Effector memory CD8-positive, alpha-beta T cell (primary cell): Measurements from ENCODE around the gene CCM2.

Experiments used
- ATAC-seq: fragments of 150-1000 bp; cut with Tn5 transposase; replicated peaks from 2 replicates; pipeline ENCODE4 v1.10.0; 2021; ENCODE audit warnings: mild to moderate bottlenecking, moderate library complexity
- DNase-seq, 3 experiments: peaks; one replicate each; pipeline ENCODE4 v3.0.0; 2021
- H3K27ac Mint-ChIP-seq, 2 donors: one replicate each; pipeline ENCODE4 v1.8.0; 2022; ENCODE audit warnings: mild to moderate bottlenecking in 2 of 2, mixed read lengths in 2 of 2, moderate library complexity in 2 of 2
- H3K27me3 Mint-ChIP-seq, 2 donors: one replicate each; pipeline ENCODE4 v1.8.0; 2022; ENCODE audit warnings: mixed read lengths in 2 of 2
- H3K36me3 Mint-ChIP-seq: one replicate; pipeline ENCODE4 v1.8.0; 2022; ENCODE audit warnings: mild to moderate bottlenecking, moderate library complexity, mixed read lengths; ENCODE audit not compliant: insufficient read depth
- H3K4me1 Mint-ChIP-seq, 2 donors: one replicate each; pipeline ENCODE4 v1.8.0; 2022; ENCODE audit warnings: low read depth in 2 of 2, mixed read lengths in 2 of 2
- H3K4me3 Mint-ChIP-seq, 2 donors: one replicate each; pipeline ENCODE4 v1.8.0; 2022; ENCODE audit warnings: mild to moderate bottlenecking in 2 of 2, mixed read lengths in 2 of 2, moderate library complexity in 2 of 2
- H3K9me3 Mint-ChIP-seq, 2 donors: one replicate each; pipeline ENCODE4 v1.8.0; 2022; ENCODE audit warnings: mixed read lengths in 2 of 2

Gene CCM2

DNA sequence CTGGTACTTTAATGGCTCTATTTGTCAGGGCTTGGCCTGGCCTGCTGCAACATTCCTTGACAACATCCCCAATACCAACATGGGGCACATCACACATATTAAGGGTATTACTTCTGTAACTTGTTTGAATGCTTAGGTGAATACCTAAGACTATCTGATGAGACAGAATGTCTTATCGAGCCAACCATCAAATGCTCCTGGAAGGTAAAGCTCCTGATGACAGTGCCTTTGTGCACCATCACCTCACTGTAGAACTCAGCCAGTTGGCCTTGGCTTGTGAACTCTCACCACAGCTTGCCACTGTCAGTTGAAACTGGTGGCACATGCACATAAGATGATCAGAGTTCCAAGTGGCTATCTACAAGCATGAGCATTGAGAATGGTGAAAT lies 17.5 kb upstream of the CCM2 start:
- no peak overlapping the region for H3K4me3 Mint-ChIP-seq
- H3K9me3 Mint-ChIP-seq: no peaks in the 10 kb centered on the region
- H3K27ac Mint-ChIP-seq: peak overlapping the region; percentile 98
- DNase-seq (no peak), ATAC-seq (no peak)
- no peaks in the 10 kb centered on the region for H3K27me3 Mint-ChIP-seq
- peaks cover 69 to 75% of the 10 kb centered on the region in 2 donors for H3K4me1 Mint-ChIP-seq
- peaks cover 90% of the 10 kb centered on the region for H3K36me3 Mint-ChIP-seq

- peak overlapping the region; percentile 98 to 99 for H3K27ac Mint-ChIP-seq
- ATAC-seq (no peak), DNase-seq (no peak)
- H3K27me3 Mint-ChIP-seq: no peaks in the 10 kb centered on the region
- no peaks in the 10 kb centered on the region for H3K9me3 Mint-ChIP-seq
- peaks cover 90% of the 10 kb centered on the region for H3K36me3 Mint-ChIP-seq
- peaks cover 66 to 74% of the 10 kb centered on the region in 2 donors for H3K4me1 Mint-ChIP-seq
- H3K4me3 Mint-ChIP-seq: peak overlapping the region in 1 of 2 donors; percentile 15
Measured at GRCh38 chr7:44982970-44983369, 17.0 kb upstream of the CCM2 start.

GRCh38 chr7:44983742-44984477 lies 16.1 kb upstream of the CCM2 start:
- Mint-ChIP-seq H3K36me3 (peaks cover 83% of the 10 kb centered on the region), H3K9me3 (no peaks in the 10 kb centered on the region), H3K27me3 (no peaks in the 10 kb centered on the region), H3K4me3 (peak overlapping the region; percentile 95 to 99), H3K27ac (peak overlapping the region; percentile 98 to 99), H3K4me1 (peaks cover 60 to 67% of the 10 kb centered on the region in 2 donors)
- ATAC-seq (no peak), DNase-seq (no peak)

DNA sequence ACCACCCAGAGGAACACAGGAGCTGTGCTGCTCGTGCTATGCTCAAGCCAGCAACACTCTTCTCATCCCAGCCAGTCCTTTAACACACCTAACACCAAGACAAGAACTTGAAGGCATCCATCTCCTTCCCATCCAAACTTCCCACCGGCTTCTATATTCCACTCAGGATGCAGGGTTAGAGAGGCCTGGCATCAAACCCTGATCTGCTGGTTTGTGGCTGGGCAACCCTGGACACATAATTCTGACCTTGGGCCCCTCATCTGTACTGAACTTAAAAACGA lies 15.6 kb upstream of the CCM2 start:
- peak overlapping the region; percentile 98 to 99 for H3K27ac Mint-ChIP-seq
- no peak for ATAC-seq
- DNase-seq: no peak
- peaks cover 55 to 62% of the 10 kb centered on the region in 2 donors for H3K4me1 Mint-ChIP-seq
- H3K36me3 Mint-ChIP-seq: peaks cover 78% of the 10 kb centered on the region
- peak overlapping the region; percentile 95 to 99 for H3K4me3 Mint-ChIP-seq
- no peaks in the 10 kb centered on the region for H3K9me3 Mint-ChIP-seq
- H3K27me3 Mint-ChIP-seq: no peaks in the 10 kb centered on the region

- peak overlapping the region; percentile 95 to 99 for H3K4me3 Mint-ChIP-seq
- DNase-seq (no peak), ATAC-seq (no peak)
- H3K36me3 Mint-ChIP-seq: peaks cover 74% of the 10 kb centered on the region
- H3K27me3 Mint-ChIP-seq: no peaks in the 10 kb centered on the region
- H3K4me1 Mint-ChIP-seq: peaks cover 50 to 55% of the 10 kb centered on the region in 2 donors
- H3K27ac Mint-ChIP-seq: peak overlapping the region; percentile 99 to 100
- H3K9me3 Mint-ChIP-seq: no peaks in the 10 kb centered on the region
Measured at GRCh38 chr7:44985033-44985695, 14.8 kb upstream of the CCM2 start.

- Mint-ChIP-seq H3K4me1 (peaks cover 43 to 48% of the 10 kb centered on the region in 2 donors), H3K27me3 (no peaks in the 10 kb centered on the region)
Measured at GRCh38 chr7:44985900-44986217, 14.1 kb upstream of the CCM2 start.

DNA sequence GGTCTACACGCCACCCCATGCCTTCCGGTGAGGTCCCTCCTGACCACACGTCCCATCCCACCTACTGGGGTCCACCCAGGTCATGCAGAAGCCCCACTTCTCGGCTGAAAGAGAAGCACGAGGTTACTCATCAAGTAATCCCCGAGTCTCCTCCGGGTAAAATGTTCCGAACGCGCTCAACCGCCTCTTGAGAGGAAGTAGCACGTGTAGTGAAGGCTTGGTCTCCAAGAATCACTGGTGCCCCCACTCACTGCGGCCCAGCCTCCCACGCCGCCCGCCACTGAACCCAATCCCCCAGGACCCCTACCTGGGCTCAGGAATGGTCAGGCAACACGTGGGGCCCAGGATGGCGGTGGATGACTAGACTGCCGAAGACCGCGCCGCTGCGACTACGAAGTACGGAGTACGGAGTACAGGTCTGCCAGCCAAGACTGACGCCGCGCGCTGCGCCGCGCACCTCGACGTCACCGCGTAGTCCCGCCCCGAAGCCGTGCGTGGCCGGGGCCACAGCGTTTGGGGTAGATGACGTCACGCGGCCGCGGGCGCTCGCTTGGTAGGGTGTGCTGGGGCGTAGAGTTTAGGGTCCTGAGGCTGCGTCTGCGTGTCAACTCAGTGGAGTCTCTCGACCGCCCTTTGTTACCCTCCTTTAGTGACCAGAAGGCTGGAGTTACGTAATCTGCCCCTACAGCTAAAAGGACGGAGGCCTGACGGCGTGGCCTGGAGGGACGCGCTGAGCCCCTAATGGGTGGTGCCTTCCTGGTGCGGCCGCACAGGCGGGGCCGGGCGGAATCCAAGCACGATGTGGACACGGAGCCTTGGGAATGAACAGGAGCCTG lies 13.6 kb upstream of the CCM2 start:
- DNase-seq (peak; percentile 95 to 97 (median 96)), ATAC-seq (peak; percentile 94)
- Mint-ChIP-seq H3K36me3 (peaks cover 61% of the 10 kb centered on the region), H3K9me3 (no peaks in the 10 kb centered on the region), H3K27ac (peak overlapping the region; percentile 99 to 100), H3K27me3 (no peaks in the 10 kb centered on the region), H3K4me3 (peak overlapping the region; percentile 95 to 99), H3K4me1 (peaks cover 38 to 43% of the 10 kb centered on the region in 2 donors)

More at GRCh38 chr7:44985900-44986217, 14.1 kb upstream of the CCM2 start:
- Mint-ChIP-seq H3K27ac (peak overlapping the region; percentile 99 to 100), H3K36me3 (peaks cover 67% of the 10 kb centered on the region), H3K4me3 (peak overlapping the region; percentile 95 to 99), H3K9me3 (no peaks in the 10 kb centered on the region)
- no peak for DNase-seq
- no peak for ATAC-seq

- DNase-seq (no peak), ATAC-seq (no peak)
- Mint-ChIP-seq H3K4me1 (peaks cover 38 to 39% of the 10 kb centered on the region in 2 donors), H3K4me3 (peak overlapping the region; percentile 95 to 99), H3K27me3 (no peaks in the 10 kb centered on the region), H3K9me3 (no peaks in the 10 kb centered on the region), H3K36me3 (peaks cover 52% of the 10 kb centered on the region), H3K27ac (peak overlapping the region; percentile 99 to 100)
Measured at GRCh38 chr7:44987457-44987856, 12.5 kb upstream of the CCM2 start.

DNA sequence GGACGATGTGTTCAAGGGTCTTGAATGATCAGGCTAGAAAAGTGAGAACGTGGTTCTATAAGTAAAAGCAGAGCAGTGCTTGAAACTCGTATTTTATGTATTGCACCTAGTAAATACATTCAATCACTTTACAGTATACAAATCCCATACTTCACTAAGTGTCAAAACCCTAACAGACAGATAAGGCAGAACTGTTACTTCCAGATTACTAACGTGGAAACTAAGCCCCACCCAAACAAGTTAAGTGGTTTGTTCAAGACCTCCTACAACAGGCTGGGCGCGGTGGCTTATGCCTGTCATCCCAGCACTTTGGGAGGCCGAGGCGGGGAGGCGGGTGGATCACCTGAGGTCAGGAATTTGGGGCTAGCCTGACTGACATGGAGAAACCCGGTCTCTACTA lies 12.0 kb upstream of the CCM2 start:
- no peaks in the 10 kb centered on the region for H3K27me3 Mint-ChIP-seq
- H3K36me3 Mint-ChIP-seq: peaks cover 47% of the 10 kb centered on the region
- DNase-seq: no peak
- no peak for ATAC-seq
- no peaks in the 10 kb centered on the region for H3K9me3 Mint-ChIP-seq
- H3K4me3 Mint-ChIP-seq: peak overlapping the region in 1 of 2 donors; percentile 99
- H3K27ac Mint-ChIP-seq: peak overlapping the region in 1 of 2 donors; percentile 99
- peaks cover 38 to 39% of the 10 kb centered on the region in 2 donors for H3K4me1 Mint-ChIP-seq

DNA sequence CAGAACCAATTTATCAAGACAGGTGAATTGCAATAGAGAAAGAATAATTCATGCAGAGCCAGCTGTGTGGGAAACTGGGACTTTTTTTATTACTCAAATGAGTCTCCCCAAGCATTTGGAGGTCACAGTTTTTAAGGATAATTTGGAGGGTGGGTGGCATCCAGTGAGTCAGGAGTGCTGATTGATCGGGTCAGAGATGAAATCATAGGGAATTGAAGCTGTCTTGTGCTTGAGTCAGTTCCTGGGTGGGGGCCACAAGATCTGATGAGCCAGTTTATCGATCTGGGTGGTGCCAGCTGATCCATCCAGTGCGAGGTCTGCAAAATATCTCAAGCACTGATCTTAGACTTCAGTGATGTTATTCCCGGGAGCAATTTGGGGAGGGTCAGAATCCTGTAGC lies 11.3 kb upstream of the CCM2 start:
- H3K4me3 Mint-ChIP-seq: no peak overlapping the region
- no peak for DNase-seq

GRCh38 chr7:44989132-44989531 lies 10.9 kb upstream of the CCM2 start:
- DNase-seq (no peak), ATAC-seq (no peak)
- H3K36me3 Mint-ChIP-seq: peaks cover 37% of the 10 kb centered on the region
- H3K27me3 Mint-ChIP-seq: no peaks in the 10 kb centered on the region
- peaks cover 29 to 31% of the 10 kb centered on the region in 2 donors for H3K4me1 Mint-ChIP-seq
- no peak overlapping the region for H3K4me3 Mint-ChIP-seq
- no peaks in the 10 kb centered on the region for H3K9me3 Mint-ChIP-seq
- no peak overlapping the region for H3K27ac Mint-ChIP-seq

More for the DNA sequence above, 11.3 kb upstream of the CCM2 start:
- Mint-ChIP-seq H3K27ac (no peak overlapping the region), H3K27me3 (no peaks in the 10 kb centered on the region), H3K4me1 (peaks cover 33 to 35% of the 10 kb centered on the region in 2 donors), H3K36me3 (peaks cover 41% of the 10 kb centered on the region), H3K9me3 (no peaks in the 10 kb centered on the region)
- no peak for ATAC-seq

GRCh38 chr7:44990109-44991023 lies 9.6 kb upstream of the CCM2 start:
- H3K36me3 Mint-ChIP-seq: peaks cover 24% of the 10 kb centered on the region
- no peak for ATAC-seq
- H3K27ac Mint-ChIP-seq: no peak overlapping the region
- H3K4me1 Mint-ChIP-seq: peaks cover 27 to 30% of the 10 kb centered on the region in 2 donors
- H3K27me3 Mint-ChIP-seq: no peaks in the 10 kb centered on the region
- H3K4me3 Mint-ChIP-seq: no peak overlapping the region
- H3K9me3 Mint-ChIP-seq: no peaks in the 10 kb centered on the region
- DNase-seq: no peak
